Activated T-cell treated with anti-CD3 and anti-CD28 coated beads, Interleukin-2, amount 50 U/mL, for 72 hours (primary cell): ENCODE results near the gene FGB. TPM values are rescaled to one million over a fixed set of nuclear protein-coding genes. Genes with fewer than 3 reads are reported as not detected.

Experiments
- ATAC-seq, 2 donors: fragments of 150-1000 bp; cut with Tn5 transposase; replicated peaks in 1 of 2; 2 replicates each; pipeline ENCODE4 v1.10.0; 2021; ENCODE audit warnings: moderate library complexity in 2 of 2, mild to moderate bottlenecking in 1 of 2
- DNase-seq, 2 donors: peaks; one replicate each; pipeline ENCODE4 v3.0.0; 2021 to 2022; ENCODE audit warnings: mixed read lengths in 1 of 2
- H3K27ac Mint-ChIP-seq: one replicate; pipeline ENCODE4 v1.8.0; 2022; ENCODE audit warnings: mild to moderate bottlenecking, moderate library complexity, mixed read lengths
- H3K27me3 Mint-ChIP-seq: one replicate; pipeline ENCODE4 v1.8.0; 2022; ENCODE audit warnings: low read depth, mixed read lengths
- H3K36me3 Mint-ChIP-seq, 2 donors: one replicate each; pipeline ENCODE4 v1.8.0; 2022; ENCODE audit warnings: mixed read lengths in 2 of 2, mild to moderate bottlenecking in 1 of 2; ENCODE audit not compliant: insufficient read depth in 2 of 2
- H3K4me1 Mint-ChIP-seq: one replicate; pipeline ENCODE4 v1.8.0; 2022; ENCODE audit warnings: low read depth, mixed read lengths
- H3K4me3 Mint-ChIP-seq, 2 donors: one replicate each; pipeline ENCODE4 v1.8.0; 2022; ENCODE audit warnings: mild to moderate bottlenecking in 2 of 2, mixed read lengths in 2 of 2, moderate library complexity in 2 of 2
- H3K9me3 Mint-ChIP-seq, 2 donors: one replicate each; pipeline ENCODE4 v1.8.0; 2022; ENCODE audit warnings: mixed read lengths in 2 of 2
- total RNA-seq, 2 donors: library from RNA; stranded (reverse); gene quantifications; one replicate each; pipeline ENCODE4 v1.2.3, GENCODE V29; 2022

Gene FGB
- total RNA-seq, 2 donors from 2014 or later, result not detected

DNA sequence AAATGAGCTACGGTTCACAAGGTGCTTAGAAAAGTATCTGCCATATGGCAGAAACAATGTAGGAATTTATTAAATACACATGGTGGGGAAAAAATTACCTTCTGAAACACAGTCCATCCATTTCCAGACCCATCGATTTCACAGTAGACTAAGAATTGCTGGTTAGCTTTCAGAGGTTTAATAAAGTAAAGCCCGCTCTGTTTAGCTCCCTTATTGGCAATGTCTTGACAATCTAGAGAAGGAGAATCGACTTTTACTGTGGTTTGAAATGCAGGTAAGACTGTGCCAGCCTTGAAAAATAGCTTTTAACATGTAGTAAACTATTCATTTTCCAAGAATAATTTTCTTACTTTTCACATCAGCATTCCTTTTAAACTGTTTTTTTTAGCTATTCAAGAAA, 46.7 kb downstream of the FGB start:
- Mint-ChIP-seq H3K27me3 (peaks cover 12% of the 10 kb centered on the region), H3K36me3 (no peaks in the 10 kb centered on the region), H3K4me1 (no peaks in the 10 kb centered on the region), H3K9me3 (no peaks in the 10 kb centered on the region), H3K4me3 (no peak overlapping the region), H3K27ac (no peak overlapping the region)
- ATAC-seq (no peak), DNase-seq (no peak)

DNA sequence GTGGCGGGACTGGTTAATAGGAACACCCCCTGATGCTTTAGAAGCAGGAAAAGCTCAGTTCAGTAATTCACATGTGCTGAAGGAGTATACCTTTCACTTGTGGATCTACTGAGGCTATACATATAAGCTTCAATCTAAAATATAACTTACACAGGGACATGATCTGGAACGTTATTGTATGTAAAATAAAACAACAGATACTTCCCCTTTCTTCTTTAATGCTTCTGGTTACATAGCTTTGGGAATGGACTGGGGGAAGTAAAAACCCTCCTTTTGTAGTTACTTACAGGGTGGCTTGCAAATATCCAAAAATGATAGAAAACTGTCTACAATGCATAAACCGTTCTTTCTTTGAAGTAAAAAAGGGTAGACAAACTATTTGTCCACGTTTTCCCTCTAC, 47.8 kb downstream of the FGB start:
- H3K27me3 Mint-ChIP-seq, result peaks cover 12% of the 10 kb centered on the region
- no peak overlapping the region for H3K4me3 Mint-ChIP-seq
- ATAC-seq (no peak), DNase-seq (no peak)
- H3K9me3 Mint-ChIP-seq, result no peaks in the 10 kb centered on the region
- no peaks in the 10 kb centered on the region for H3K4me1 Mint-ChIP-seq
- no peaks in the 10 kb centered on the region for H3K36me3 Mint-ChIP-seq
- no peak overlapping the region for H3K27ac Mint-ChIP-seq

DNA sequence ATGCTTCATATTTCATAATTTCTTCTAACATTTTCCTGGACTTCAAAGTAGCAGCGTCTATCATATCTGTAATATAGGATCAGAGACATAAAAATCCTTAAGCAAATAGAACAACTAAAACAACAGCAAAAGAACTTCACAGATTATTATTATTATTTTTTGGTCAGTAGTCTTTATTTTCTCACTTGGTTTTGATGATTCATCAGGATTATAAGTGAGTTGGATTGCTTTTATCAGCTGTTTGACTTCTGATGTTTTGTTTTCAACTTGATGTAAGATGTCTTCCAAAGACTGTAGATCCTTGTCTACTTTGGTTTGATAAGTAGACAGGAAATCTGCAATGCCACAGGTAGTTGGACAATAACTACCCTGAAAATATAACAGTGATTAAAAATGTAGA, 49.0 kb downstream of the FGB start:
- ATAC-seq (no peak), DNase-seq (no peak)
- Mint-ChIP-seq H3K36me3 (no peaks in the 10 kb centered on the region), H3K4me3 (no peak overlapping the region), H3K9me3 (no peaks in the 10 kb centered on the region), H3K4me1 (peaks cover 7% of the 10 kb centered on the region), H3K27ac (no peak overlapping the region), H3K27me3 (peaks cover 6% of the 10 kb centered on the region)

- Mint-ChIP-seq H3K27me3 (peaks cover 6% of the 10 kb centered on the region), H3K4me3 (no peak within 1 kb of the TSS), H3K27ac (no peak within 1 kb of the TSS), H3K4me1 (peaks cover 12% of the 10 kb centered on the region), H3K9me3 (no peaks in the 10 kb centered on the region), H3K36me3 (no peaks in the 10 kb centered on the region)
- DNase-seq (no peak), ATAC-seq (no peak)
Measured at GRCh38 chr4:154612472-154613414, 49.9 kb downstream of the FGB start, which contains the start of gene FGG. Gene FGG (minus strand): TSS chr4:154612656. CDS start chr4:154612609, 47 bp downstream.

DNA sequence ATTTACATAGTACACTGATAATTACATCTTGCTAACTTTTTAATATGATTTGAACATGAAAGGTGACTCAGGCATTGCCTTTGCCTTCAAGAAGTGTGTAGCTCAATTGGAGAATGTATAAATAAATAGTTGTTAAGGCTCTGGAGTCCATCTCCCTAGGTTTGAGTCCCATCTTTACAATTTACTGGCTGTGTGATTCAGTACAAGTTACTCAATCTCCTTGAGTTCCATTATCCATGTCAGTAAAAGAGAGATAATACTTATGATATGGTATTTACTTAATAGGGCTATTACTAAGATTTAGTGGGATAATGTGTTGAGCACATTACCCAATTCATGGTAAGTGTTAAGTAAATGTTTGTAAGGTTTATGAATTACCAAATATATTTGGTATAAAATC, 51.5 kb downstream of the FGB start:
- Mint-ChIP-seq H3K27ac (no peak overlapping the region), H3K4me3 (no peak overlapping the region), H3K9me3 (no peaks in the 10 kb centered on the region), H3K27me3 (no peaks in the 10 kb centered on the region), H3K36me3 (no peaks in the 10 kb centered on the region), H3K4me1 (peaks cover 12% of the 10 kb centered on the region)
- DNase-seq (no peak), ATAC-seq (no peak)

- Mint-ChIP-seq H3K36me3 (no peaks in the 10 kb centered on the region), H3K4me1 (peaks cover 12% of the 10 kb centered on the region), H3K9me3 (no peaks in the 10 kb centered on the region), H3K4me3 (no peak overlapping the region), H3K27me3 (no peaks in the 10 kb centered on the region), H3K27ac (no peak overlapping the region)
- DNase-seq, result no peak
- no peak for ATAC-seq
Measured at GRCh38 chr4:154615211-154615610, 52.4 kb downstream of the FGB start.

GRCh38 chr4:154616287-154616686, 53.5 kb downstream of the FGB start:
- ATAC-seq (no peak), DNase-seq (no peak)
- Mint-ChIP-seq H3K27ac (no peak overlapping the region), H3K4me1 (peaks cover 12% of the 10 kb centered on the region), H3K4me3 (no peak overlapping the region), H3K9me3 (no peaks in the 10 kb centered on the region), H3K36me3 (no peaks in the 10 kb centered on the region), H3K27me3 (no peaks in the 10 kb centered on the region)

DNA sequence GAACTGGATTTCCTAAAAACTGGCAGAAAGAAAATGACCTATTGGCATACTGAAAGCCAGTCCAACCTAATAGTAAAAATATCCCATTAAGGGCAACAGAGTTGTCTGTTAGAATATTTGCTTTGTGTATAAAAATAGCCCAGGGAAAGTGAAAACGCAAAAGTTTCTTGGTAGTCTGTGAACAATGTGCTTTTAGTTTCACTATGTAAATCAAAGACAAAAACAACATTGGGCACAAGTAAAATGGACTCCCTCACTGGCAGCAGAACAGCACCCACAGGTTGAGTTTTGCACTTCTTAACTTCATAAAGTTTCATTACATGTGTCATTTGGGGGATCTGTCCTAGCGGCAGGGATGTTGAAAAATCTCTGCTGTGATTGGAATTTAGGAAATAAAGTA, 53.9 kb downstream of the FGB start:
- peaks cover 12% of the 10 kb centered on the region for H3K4me1 Mint-ChIP-seq
- peak; percentile 50 to 51 for ATAC-seq
- peak overlapping the region in 1 of 2 donors; percentile 10 for H3K4me3 Mint-ChIP-seq
- H3K27ac Mint-ChIP-seq, result no peak overlapping the region
- no peak for DNase-seq
- H3K27me3 Mint-ChIP-seq, result no peaks in the 10 kb centered on the region
- no peaks in the 10 kb centered on the region for H3K9me3 Mint-ChIP-seq
- no peaks in the 10 kb centered on the region for H3K36me3 Mint-ChIP-seq

DNA sequence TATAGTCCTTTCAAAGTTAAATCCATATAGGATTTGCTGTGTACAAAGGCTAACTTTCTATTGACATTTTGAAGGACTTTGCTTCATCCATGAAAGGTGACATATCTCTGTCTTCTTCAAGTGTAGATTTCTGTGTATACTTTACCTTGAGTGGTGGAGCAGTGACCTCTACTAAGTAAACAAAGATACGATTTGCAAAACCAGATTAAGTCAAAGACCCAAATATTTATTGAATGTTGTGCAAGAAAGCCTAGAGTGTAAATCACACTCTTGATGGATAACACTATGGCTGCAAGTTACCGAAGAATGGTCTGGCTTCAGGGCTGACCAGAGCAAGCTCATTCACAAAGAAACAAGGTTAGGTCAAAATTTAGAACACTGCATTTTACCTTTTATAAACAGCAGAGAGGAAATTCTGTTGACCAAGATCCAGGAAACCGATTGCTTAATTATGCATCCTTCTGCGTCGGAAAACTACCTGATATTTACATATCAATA, 55.1 kb downstream of the FGB start:
- H3K36me3 Mint-ChIP-seq, result no peaks in the 10 kb centered on the region
- H3K4me1 Mint-ChIP-seq, result peaks cover 12% of the 10 kb centered on the region
- ATAC-seq, result no peak
- no peak for DNase-seq
- H3K4me3 Mint-ChIP-seq, result no peak overlapping the region
- no peaks in the 10 kb centered on the region for H3K9me3 Mint-ChIP-seq
- no peak overlapping the region for H3K27ac Mint-ChIP-seq
- H3K27me3 Mint-ChIP-seq, result no peaks in the 10 kb centered on the region

- peaks cover 3% of the 10 kb centered on the region for H3K27me3 Mint-ChIP-seq
- H3K4me1 Mint-ChIP-seq, result peaks cover 12% of the 10 kb centered on the region
- no peak overlapping the region for H3K27ac Mint-ChIP-seq
Measured at GRCh38 chr4:154618708-154619315, 56.0 kb downstream of the FGB start.

GRCh38 chr4:154620111-154620510, 57.3 kb downstream of the FGB start:
- peaks cover 8% of the 10 kb centered on the region for H3K27me3 Mint-ChIP-seq
- no peak overlapping the region for H3K27ac Mint-ChIP-seq
- no peaks in the 10 kb centered on the region for H3K9me3 Mint-ChIP-seq
- ATAC-seq (no peak), DNase-seq (no peak)
- H3K36me3 Mint-ChIP-seq, result no peaks in the 10 kb centered on the region
- H3K4me3 Mint-ChIP-seq, result no peak overlapping the region
- H3K4me1 Mint-ChIP-seq, result peaks cover 12% of the 10 kb centered on the region

More at GRCh38 chr4:154618708-154619315, 56.0 kb downstream of the FGB start:
- H3K4me3 Mint-ChIP-seq, result no peak overlapping the region
- ATAC-seq, result peak; percentile 69 to 74
- H3K36me3 Mint-ChIP-seq, result no peaks in the 10 kb centered on the region
- peak; percentile 48 to 67 for DNase-seq
- H3K9me3 Mint-ChIP-seq, result no peaks in the 10 kb centered on the region
